Sciatic nerve (tissue), 2 donors: ENCODE measurements around the gene FMC1. TPM values are rescaled to one million over a fixed set of nuclear protein-coding genes. Genes with fewer than 3 reads are reported as not detected.

Source experiments
- ATAC-seq: fragments of 200-7000 bp; cut with Tn5 transposase; one replicate; pipeline ENCODE4 v1.9.1; 2020; ENCODE audit warnings: mild to moderate bottlenecking, moderate library complexity
- DNase-seq: peaks from one replicate; pipeline ENCODE4 v3.0.0-alpha.2; 2020; ENCODE audit warnings: low spot score
- intact Hi-C: fragments of 100-400 bp; cut with DNase I; formaldehyde crosslinking; loops from one replicate; pipeline ENCODE4 v1.14.2; 2022
- total RNA-seq: library from RNA; stranded (reverse); fragmentation: NEBNext Ultra II Directional; extraction: Animal tissue kit (Norgen Biotek cat#: 25700); gene quantifications from one replicate; pipeline ENCODE4 v1.2.1, GENCODE V29; 2021
- donor health status: DM: no; HTN: no; CAD: no.
- donor health status: DM: no; HTN: no; CAD: no.

Gene FMC1
- total RNA-seq, 1 donor from 2014 or later: 15.2 TPM

DNA sequence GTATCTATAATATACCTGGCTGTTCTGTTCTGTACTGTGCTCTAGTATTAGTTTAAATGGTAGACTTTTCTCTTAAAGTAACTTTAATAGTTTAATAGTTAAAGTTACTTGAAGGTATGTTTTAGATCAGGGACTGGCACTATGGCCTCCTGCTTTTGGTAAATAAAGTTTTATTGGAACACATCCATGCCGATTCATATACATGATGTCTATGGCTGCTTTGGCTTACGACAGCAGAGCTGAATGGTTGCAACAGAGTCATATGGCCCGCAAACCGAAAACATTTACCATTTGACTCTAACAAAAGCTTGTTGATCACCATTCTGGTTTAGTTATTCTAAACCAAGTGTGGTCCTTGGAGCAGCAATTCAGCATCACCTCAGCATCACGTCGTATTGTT is 25.3 kb downstream of the FMC1 start:
- DNase-seq (no peak), ATAC-seq (no peak)
- intact Hi-C loops: no loop called here

DNA sequence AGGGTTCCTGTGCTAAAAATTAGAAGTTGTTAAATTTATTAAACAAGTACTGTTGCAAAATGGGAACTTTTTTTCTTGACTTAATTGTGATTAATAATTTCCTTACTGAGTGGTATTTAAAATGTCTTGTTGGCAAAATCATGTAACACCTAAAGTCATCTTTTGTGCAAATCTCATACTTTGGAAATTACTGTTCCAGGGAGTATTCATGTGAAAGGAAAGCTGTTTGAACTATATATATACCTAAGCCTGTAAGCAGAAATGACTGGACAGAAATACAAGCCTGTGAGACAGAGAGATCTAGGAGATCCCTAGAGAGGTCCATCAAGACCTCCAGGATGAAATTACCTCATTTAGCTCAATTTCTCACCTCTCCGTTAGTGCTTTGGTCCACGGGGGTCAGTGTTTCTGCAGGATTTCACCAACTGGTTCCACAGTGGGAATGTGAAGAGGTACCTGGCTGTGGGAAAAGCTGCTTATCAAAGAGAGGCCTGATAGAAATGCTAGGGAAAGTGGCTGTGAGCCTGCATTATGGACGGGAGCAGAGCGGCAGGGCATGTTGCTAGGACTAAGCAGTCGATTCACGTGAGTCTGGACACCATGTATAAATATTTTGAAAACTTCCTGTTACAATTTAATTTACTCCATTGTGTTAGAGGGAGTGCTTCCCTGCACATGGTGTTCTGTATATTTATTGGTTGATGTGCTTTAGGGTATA is 26.5 kb downstream of the FMC1 start:
- DNase-seq (no peak), ATAC-seq (no peak)
- intact Hi-C loops: no loop called here

DNA sequence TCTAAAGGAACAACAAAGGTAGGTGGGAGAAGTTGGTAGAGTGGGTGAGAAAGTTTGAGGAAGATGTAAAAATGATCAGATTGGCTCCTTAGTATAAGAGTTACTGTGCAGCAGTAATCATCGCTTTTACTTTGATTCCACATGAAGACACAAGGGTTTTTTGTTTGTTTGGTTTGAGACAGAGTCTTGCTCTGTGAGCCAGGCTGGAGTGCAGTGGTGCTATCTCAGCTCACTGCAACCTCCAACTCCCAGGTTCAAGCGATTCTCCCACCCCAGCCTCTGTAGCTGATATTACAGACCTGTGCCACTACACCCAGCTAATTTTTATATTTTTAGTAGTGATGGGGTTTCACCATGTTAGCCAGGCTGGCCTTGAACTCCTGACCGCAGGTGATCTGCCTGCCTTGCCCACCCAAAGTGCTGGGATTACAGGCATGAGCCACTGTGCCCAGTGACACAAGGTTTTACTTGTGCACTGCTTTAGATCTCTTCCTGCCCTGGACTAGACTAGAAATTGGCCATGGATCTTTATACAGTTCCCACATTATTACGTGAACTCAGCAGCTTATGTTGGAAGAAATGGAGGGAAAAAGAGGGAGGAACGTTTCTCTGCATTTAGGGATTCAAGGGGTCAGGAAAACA is 29.3 kb downstream of the FMC1 start:
- DNase-seq (no peak), ATAC-seq (no peak)
- intact Hi-C loops: no loop called here

DNA sequence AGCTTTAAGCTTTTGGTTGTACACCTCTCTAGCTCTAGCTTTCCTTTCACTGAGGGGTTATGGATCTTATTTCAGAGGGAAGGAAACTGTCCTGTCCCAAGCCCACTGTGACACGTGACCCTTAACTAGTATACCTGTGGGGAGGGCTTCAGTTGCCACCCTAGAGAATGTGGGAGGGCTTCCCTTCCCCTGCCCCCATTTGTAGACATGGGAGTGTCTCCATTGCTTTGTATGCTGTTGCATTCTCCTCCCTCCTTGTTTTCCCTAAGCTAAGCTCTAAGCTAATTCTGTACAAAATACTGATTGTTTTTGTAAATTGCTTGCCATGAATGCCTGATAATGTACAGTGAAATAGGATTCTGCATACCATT is 29.8 kb downstream of the FMC1 start:
- ATAC-seq (no peak), DNase-seq (no peak)
- intact Hi-C loops: no loop called here

DNA sequence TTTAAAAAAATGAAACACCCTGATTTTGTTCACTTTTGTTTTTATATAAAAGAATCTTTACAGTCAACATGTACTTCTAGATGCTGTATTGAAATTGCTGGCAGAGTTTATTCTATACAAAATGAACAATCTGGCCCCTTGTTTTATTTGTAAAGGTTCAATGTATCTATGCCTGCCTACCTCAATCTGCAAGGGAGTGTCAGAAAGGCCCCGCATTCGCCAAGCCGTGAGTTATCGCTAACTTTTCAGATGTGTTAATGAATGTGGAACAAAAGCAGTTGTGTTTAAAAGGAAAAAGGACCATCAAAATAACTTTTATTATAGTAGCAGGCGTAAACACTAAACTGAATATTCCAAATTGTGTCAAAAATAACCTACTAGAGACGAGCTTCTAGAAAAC is 33.1 kb downstream of the FMC1 start:
- intact Hi-C loops: no loop called here
- DNase-seq: no peak
- ATAC-seq: no peak

DNA sequence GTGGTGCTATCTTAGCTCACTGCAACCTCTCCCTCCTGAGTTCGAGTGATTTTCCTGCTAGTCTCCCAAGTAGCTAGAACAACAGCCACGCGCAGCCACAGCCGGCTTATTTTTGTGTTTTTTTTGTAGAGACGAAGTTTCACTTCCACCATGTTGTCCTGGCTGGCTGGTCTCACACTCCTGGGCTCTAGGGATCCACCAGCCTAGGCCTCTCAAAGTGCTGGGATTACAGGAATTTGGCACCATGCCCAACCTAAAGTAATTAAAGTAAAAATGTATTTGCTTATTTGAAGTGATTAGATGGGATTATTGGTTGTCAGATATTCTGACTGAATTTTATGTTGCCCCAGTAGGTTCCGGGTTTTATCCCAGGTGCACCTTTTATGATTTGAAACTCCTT is 41.3 kb downstream of the FMC1 start:
- ATAC-seq (peak; percentile 44), DNase-seq (no peak)
- intact Hi-C loops: no loop called here

DNA sequence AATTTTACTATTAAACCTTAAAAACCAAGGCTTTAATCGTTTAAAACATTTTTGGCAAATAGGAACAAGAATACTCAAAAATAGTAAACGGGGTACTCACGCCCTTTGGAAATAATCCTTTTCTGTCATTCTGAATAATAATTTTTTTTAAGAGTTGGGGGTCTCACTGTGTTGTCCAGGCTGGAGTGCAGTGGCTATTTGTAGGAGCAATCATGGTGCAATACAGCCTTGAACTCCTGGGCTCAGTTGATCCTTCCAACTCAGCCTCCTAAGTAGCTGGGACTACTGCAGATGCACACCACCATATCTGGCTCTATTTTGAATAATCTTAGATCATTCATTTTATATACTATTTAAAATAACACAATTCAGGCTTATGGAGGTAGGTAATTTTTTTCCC is 43.5 kb downstream of the FMC1 start:
- no peak for ATAC-seq
- intact Hi-C loops: no loop called here
- DNase-seq: no peak

DNA sequence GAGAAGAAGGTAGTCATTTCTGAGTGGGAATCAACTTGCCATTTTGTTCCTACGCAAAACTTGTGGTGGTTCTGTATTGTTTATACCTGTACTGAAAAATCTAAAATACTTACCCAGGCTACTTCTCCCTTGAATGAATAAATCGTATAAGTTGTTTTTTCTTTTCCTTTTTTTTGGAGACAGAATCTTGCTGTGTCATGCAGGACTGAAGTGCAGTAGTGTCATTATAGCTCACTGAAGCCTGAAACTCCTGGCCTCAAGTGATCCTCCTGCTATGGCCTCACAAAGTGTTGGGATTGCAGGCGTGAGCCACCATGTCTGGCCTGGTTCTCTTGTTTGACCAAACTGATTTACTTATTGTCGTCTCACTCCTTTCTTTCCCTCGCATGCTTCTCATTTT is 46.5 kb downstream of the FMC1 start:
- DNase-seq (no peak), ATAC-seq (no peak)
- intact Hi-C loops: no loop called here

DNA sequence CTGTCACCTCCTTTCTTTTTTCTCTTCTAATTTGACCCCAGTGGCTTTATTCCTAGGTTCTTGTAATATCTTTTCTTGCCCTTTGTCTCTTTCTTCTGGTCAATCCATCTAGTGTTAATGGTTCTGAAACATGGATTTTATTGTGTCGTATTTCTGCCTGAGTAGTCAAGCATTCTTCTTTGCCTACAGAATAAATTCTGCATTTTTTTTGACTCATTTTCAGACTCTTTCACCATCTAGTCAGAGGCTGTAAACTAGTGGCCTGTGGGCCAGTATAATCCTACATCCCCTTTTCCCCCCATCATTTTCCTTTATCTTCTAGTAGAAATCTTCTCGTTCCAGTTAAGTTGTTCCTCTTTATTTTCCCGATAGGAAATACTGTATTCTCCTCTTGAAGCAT is 48.0 kb downstream of the FMC1 start:
- DNase-seq (no peak), ATAC-seq (no peak)
- intact Hi-C loops: no loop called here

DNA sequence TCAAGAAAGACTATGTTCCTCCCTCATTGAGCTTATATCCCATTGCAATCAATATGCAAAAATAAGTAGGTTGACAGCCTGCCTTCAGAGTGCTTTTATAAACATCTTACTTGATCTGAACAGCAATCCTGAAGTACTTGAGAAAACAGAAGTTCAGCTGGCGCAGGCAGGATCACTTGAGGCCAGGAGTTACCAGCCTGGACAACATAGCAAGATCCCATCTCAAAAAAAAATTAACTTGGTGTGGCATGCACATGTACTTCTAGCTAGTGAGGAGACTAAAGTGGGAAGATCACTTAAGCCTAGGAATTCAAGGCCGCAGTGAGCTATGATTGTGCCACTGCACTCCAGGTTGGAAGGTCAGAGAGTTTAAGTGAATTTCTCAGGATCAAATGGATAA is 48.6 kb downstream of the FMC1 start:
- DNase-seq (no peak), ATAC-seq (no peak)
- intact Hi-C loops: no loop called here

DNA sequence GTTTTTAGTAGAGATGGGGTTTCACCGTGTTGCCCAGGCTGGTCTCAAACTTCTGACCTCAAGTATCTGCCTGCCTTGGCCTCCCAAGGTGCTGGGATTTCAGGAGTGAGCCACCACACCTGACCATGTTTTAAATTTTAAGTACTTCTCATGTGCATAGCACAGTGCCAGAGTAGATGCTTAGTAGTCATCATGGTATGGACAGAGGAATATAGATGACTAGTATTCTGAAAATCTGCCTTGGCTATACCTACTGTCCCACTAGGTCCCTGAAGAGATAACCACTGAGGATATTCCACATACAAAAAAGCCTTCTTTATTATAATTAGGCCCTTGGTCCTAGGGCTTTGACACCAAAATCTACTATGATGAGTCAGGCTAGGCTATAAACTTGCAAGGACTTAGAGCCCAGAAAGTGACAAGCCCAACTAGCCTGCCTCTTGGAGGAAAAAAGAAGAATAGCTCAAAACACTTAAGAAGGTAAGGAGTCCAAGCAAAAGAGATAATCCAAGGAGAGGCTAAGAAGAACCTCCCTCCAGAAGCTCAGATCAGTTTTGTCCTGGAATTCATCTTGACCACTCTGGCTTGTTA is 52.6 kb downstream of the FMC1 start:
- no peak for DNase-seq
- no peak for ATAC-seq
- intact Hi-C loops: no loop called here

DNA sequence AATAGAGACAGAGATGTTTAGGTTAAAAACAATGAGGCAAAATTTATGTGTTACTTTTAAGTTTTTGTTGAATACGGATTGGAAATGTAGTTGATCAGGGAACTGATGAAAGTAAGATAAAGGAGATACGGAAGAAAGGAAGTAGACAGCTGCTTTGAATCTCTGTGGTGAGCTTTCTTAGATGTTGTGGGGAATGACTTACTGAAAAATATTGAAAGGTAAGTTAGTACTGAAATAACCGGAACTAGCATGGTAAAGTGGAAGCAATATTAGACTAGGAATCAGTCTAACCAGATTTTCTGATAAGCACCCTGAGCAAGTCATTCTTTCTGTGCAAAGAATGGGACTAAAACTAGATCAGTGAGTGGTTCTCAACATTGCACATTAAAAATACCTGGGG is 53.4 kb downstream of the FMC1 start:
- intact Hi-C loops: no loop called here
- ATAC-seq (no peak), DNase-seq (no peak)

Other genes with a start within 250 kb of the FMC1 start
- gene ZC3HAV1, start 231.6 kb upstream of the FMC1 start, total RNA-seq: 38.2 TPM
- 36.5 TPM for gene UBN2, start 110.1 kb upstream of the FMC1 start, total RNA-seq
- 144 TPM for gene LUC7L2, start 18.6 kb downstream of the FMC1 start, total RNA-seq
- 9.0 TPM for gene KLRG2, start 142.3 kb downstream of the FMC1 start, total RNA-seq
- not detected for gene CLEC2L, start 182.3 kb downstream of the FMC1 start, total RNA-seq